Thymus (tissue), 11 donors: ENCODE measurements around the gene REM1. TPM values are rescaled to one million over a fixed set of nuclear protein-coding genes. Genes with fewer than 3 reads are reported as not detected.
"Not testable (repeated sequence)": the region's sequence is repeated elsewhere in the genome, so short reads cannot be mapped to it uniquely, and the experiment has no call there.

Source experiments
- DNase-seq, 9 donors: peaks; one replicate each; pipeline ENCODE4 v3.0.0-alpha.2; 2013; ENCODE audit warnings: low spot score in 9 of 9, low read depth in 6 of 9, missing footprints in 1 of 9
- H3K27ac ChIP-seq, 2 donors: one replicate each; pipeline ENCODE4 v1.5.1; 2013; ENCODE audit warnings: control low read depth in 1 of 2, low read depth in 1 of 2, low read length in 1 of 2, mild to moderate bottlenecking in 1 of 2, moderate library complexity in 1 of 2
- H3K27me3 ChIP-seq, 2 donors: one replicate each; pipeline ENCODE4 v1.5.1; 2013; ENCODE audit warnings: low read length in 1 of 2; ENCODE audit not compliant: control insufficient read depth in 2 of 2, insufficient read depth in 1 of 2
- H3K36me3 ChIP-seq, 2 donors: one replicate each; pipeline ENCODE4 v1.5.1; 2013; ENCODE audit warnings: low read length in 1 of 2, mild to moderate bottlenecking in 1 of 2, moderate library complexity in 1 of 2; ENCODE audit not compliant: control insufficient read depth in 2 of 2, insufficient read depth in 2 of 2
- H3K4me1 ChIP-seq, 2 donors: one replicate each; pipeline ENCODE4 v1.5.1; 2013; ENCODE audit warnings: low read length in 2 of 2; ENCODE audit not compliant: control insufficient read depth in 2 of 2, insufficient read depth in 2 of 2
- H3K4me3 ChIP-seq, 2 donors: one replicate each; pipeline ENCODE4 v1.5.1; 2013; ENCODE audit warnings: low read length in 2 of 2, control low read depth in 1 of 2, mild to moderate bottlenecking in 1 of 2
- H3K9me3 ChIP-seq, 2 donors: one replicate each; pipeline ENCODE4 v1.5.1; 2013; ENCODE audit warnings: low read length in 1 of 2, mild to moderate bottlenecking in 1 of 2; ENCODE audit not compliant: control insufficient read depth in 2 of 2, insufficient read depth in 1 of 2
- WGBS: extraction: QIAGEN DNeasy Blood & Tissue Kit; methylation state at CpG from one replicate; pipeline ENCODE4 v1.1.7; 2013; 5-methylcytosine and 5-hydroxymethylcytosine counted together
- polyA plus RNA-seq: library from polyadenylated mRNA; stranded (reverse); fragments of 200-250 nt; gene quantifications from one replicate; pipeline ENCODE4 v1.2.3, GENCODE V29; 2013
- total RNA-seq: library from RNA; stranded (reverse); fragments of 120-200 nt; gene quantifications from one replicate; pipeline ENCODE4 v1.2.4, GENCODE V29; 2013
- donor health status: healthy.

Gene REM1
- total and polyA plus RNA-seq, 2 donors, result 0.99 to 1.2 TPM

DNA sequence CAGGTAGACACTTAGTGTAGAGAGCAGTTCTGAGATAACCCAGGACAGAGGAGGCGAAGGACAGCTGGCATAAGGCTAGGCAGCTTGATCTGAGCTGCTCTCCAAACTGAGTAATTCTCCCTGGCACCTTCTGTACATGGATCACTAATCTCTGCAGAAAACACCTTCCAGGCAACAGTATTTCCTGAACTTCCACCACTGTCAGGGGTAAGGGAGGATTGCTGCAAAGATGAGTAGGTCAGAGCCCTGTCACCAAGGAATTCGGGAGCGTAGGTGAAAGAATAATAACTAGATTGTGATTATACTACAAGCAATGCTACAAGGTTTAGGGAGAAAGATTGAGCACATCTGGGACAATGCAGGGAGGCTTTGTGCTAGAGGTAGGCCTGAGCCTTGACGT lies 41.1 kb downstream of the REM1 start:
- no peaks in the 10 kb centered on the region for H3K27me3 ChIP-seq
- H3K4me3 ChIP-seq, result no peak overlapping the region
- H3K27ac ChIP-seq, result no peak overlapping the region
- peaks cover 3 to 5% of the 10 kb centered on the region in 2 donors for H3K36me3 ChIP-seq
- H3K4me1 ChIP-seq, result peaks cover 15 to 24% of the 10 kb centered on the region in 2 donors
- no peaks in the 10 kb centered on the region for H3K9me3 ChIP-seq
- WGBS, result 97% methylated on average over 4 of the region's 4 CpGs
- no peak for DNase-seq

- H3K4me1 ChIP-seq, result peaks cover 15 to 24% of the 10 kb centered on the region in 2 donors
- no peaks in the 10 kb centered on the region for H3K27me3 ChIP-seq
- DNase-seq, result no peak
- WGBS, result 90% methylated on average over 2 of the region's 2 CpGs
- H3K36me3 ChIP-seq, result peaks cover 3 to 5% of the 10 kb centered on the region in 2 donors
- no peaks in the 10 kb centered on the region for H3K9me3 ChIP-seq
- H3K4me3 ChIP-seq, result no peak overlapping the region
- H3K27ac ChIP-seq, result no peak overlapping the region
These were observed 41.6 kb downstream of the REM1 start for GRCh38 chr20:31516651-31517050.

DNA sequence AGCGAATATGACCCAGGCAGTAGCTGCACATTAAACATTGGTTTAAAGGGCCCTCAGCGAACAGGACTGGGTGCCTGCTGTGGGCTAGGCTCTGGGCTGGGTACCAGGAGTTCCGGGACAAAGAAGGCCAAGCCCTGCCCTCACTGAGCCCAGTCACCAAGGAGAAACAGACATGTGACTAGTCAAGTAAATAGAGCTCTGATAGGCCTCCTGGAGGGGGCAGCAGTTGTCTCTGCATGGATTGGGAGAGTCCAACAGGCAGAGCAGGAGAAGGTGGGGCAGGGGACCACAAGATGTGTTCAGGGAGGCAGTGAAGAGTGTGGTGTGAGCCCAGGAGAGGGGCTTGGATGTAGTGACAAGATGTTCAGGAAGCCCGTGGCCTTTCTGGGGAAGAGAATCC lies 42.3 kb downstream of the REM1 start:
- no peak overlapping the region for H3K4me3 ChIP-seq
- peaks cover 3 to 5% of the 10 kb centered on the region in 2 donors for H3K36me3 ChIP-seq
- WGBS, result 91% methylated on average over 4 of the region's 4 CpGs
- H3K27ac ChIP-seq, result no peak overlapping the region
- DNase-seq, result peak in 1 of 9 donors; percentile 11
- H3K4me1 ChIP-seq, result peaks cover 15 to 24% of the 10 kb centered on the region in 2 donors
- no peaks in the 10 kb centered on the region for H3K9me3 ChIP-seq
- no peaks in the 10 kb centered on the region for H3K27me3 ChIP-seq

GRCh38 chr20:31521267-31521666 lies 46.2 kb downstream of the REM1 start:
- not testable (repeated sequence) for H3K27ac ChIP-seq, H3K9me3 ChIP-seq, DNase-seq, H3K4me1 ChIP-seq, H3K27me3 ChIP-seq, H3K4me3 ChIP-seq
- H3K36me3 ChIP-seq, result peaks cover 3 to 13% of the 10 kb centered on the region in 2 donors
- 96% methylated on average over 7 of the region's 7 CpGs for WGBS

GRCh38 chr20:31522731-31523130 lies 47.6 kb downstream of the REM1 start:
- H3K36me3 ChIP-seq, result peaks cover 16 to 18% of the 10 kb centered on the region in 2 donors
- H3K9me3 ChIP-seq, result no peaks in the 10 kb centered on the region
- no peak for DNase-seq
- no peak overlapping the region for H3K27ac ChIP-seq
- WGBS, result 96% methylated on average over 6 of the region's 6 CpGs
- H3K4me1 ChIP-seq, result no peaks in the 10 kb centered on the region
- H3K4me3 ChIP-seq, result no peak overlapping the region
- no peaks in the 10 kb centered on the region for H3K27me3 ChIP-seq

GRCh38 chr20:31523361-31524283 lies 48.5 kb downstream of the REM1 start:
- Histone ChIP-seq H3K9me3 (no peaks in the 10 kb centered on the region), H3K4me3 (no peak overlapping the region), H3K27ac (no peak overlapping the region), H3K27me3 (no peaks in the 10 kb centered on the region), H3K36me3 (peaks cover 22 to 23% of the 10 kb centered on the region in 2 donors), H3K4me1 (no peaks in the 10 kb centered on the region)
- DNase-seq, result no peak
- 88% methylated on average over 8 of the region's 8 CpGs for WGBS

DNA sequence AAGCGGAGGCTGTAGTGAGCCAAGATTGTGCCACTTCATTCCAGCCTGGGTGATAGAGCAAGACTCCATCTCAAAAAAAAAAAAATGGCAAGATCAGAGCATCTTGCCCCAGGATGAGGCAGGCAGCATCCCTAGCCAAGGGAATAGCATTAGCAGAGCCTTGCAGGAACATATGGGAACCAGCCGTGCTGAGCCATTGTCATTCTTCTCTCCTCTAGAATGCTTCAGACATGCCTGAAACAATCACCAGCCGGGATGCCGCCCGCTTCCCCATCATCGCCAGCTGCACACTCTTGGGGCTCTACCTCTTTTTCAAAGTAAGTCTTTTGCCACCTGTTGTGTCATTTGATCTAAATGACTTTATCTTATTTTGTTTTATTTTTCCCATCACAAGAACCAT lies 52.2 kb downstream of the REM1 start:
- peaks cover 34 to 50% of the 10 kb centered on the region in 2 donors for H3K36me3 ChIP-seq
- H3K27ac ChIP-seq, result no peak overlapping the region
- 97% methylated on average over 6 of the region's 6 CpGs for WGBS
- no peaks in the 10 kb centered on the region for H3K4me1 ChIP-seq
- no peaks in the 10 kb centered on the region for H3K9me3 ChIP-seq
- no peaks in the 10 kb centered on the region for H3K27me3 ChIP-seq
- DNase-seq, result no peak
- no peak overlapping the region for H3K4me3 ChIP-seq

Other genes starting within 250 kb of the REM1 start
- not detected for gene DEFB115, start 217.6 kb upstream of the REM1 start, total RNA-seq
- gene DEFB115, start 217.6 kb upstream of the REM1 start, polyA plus RNA-seq, result not detected
- not detected for gene DEFB116, start 166.7 kb upstream of the REM1 start, total RNA-seq
- not detected for gene DEFB116, start 166.7 kb upstream of the REM1 start, polyA plus RNA-seq
- gene DEFB118, start 106.7 kb upstream of the REM1 start, total RNA-seq, result not detected
- gene DEFB118, start 106.7 kb upstream of the REM1 start, polyA plus RNA-seq, result 0.05 TPM
- gene DEFB119, start 84.7 kb upstream of the REM1 start, total RNA-seq, result not detected
- gene DEFB119, start 84.7 kb upstream of the REM1 start, polyA plus RNA-seq, result not detected
- gene DEFB121, start 69.1 kb upstream of the REM1 start, total RNA-seq, result not detected
- not detected for gene DEFB121, start 69.1 kb upstream of the REM1 start, polyA plus RNA-seq
- gene DEFB123, start 34.7 kb upstream of the REM1 start, total RNA-seq, result not detected
- not detected for gene DEFB123, start 34.7 kb upstream of the REM1 start, polyA plus RNA-seq
- not detected for gene DEFB124, start 161 bp upstream of the REM1 start, total RNA-seq
- 0.23 TPM for gene DEFB124, start 161 bp upstream of the REM1 start, polyA plus RNA-seq
- gene HM13, start 39.2 kb downstream of the REM1 start, total RNA-seq, result 23.9 TPM
- 87.5 TPM for gene HM13, start 39.2 kb downstream of the REM1 start, polyA plus RNA-seq
- 39.4 TPM for gene ID1, start 130.0 kb downstream of the REM1 start, total RNA-seq
- 138 TPM for gene ID1, start 130.0 kb downstream of the REM1 start, polyA plus RNA-seq
- gene COX4I2, start 162.6 kb downstream of the REM1 start, total RNA-seq, result 4.1 TPM
- 5.4 TPM for gene COX4I2, start 162.6 kb downstream of the REM1 start, polyA plus RNA-seq
- gene BCL2L1, start 247.6 kb downstream of the REM1 start, total RNA-seq, result 120 TPM
- gene BCL2L1, start 247.6 kb downstream of the REM1 start, polyA plus RNA-seq, result 58.3 TPM